Neuron (in vitro differentiated cells): ENCODE results near the gene ATP5IF1.
A peak's percentile ranks its signal among the peaks of the same experiment; 100 is the strongest.

Experiments used
- H2AFZ ChIP-seq: one replicate; pipeline ENCODE4 v1.6.1; 2013; ENCODE audit warnings: low read depth, mild to moderate bottlenecking, inconsistent platforms, low read length, moderate library complexity
- H3K27me3 ChIP-seq: one replicate; pipeline ENCODE4 v1.6.1; 2013; ENCODE audit warnings: low read length; ENCODE audit not compliant: insufficient read depth
- H3K36me3 ChIP-seq: one replicate; pipeline ENCODE4 v1.6.1; 2013; ENCODE audit warnings: low read length; ENCODE audit not compliant: insufficient read depth
- H3K4me1 ChIP-seq: one replicate; pipeline ENCODE4 v1.6.1; 2013; ENCODE audit warnings: low read length; ENCODE audit not compliant: insufficient read depth
- H3K4me3 ChIP-seq: 2 replicates; pipeline ENCODE4 v1.5.1; 2013; ENCODE audit warnings: mild to moderate bottlenecking, low read length, moderate library complexity
- H3K9me3 ChIP-seq: one replicate; pipeline ENCODE4 v1.6.1; 2013; ENCODE audit warnings: low read length

Gene ATP5IF1

DNA sequence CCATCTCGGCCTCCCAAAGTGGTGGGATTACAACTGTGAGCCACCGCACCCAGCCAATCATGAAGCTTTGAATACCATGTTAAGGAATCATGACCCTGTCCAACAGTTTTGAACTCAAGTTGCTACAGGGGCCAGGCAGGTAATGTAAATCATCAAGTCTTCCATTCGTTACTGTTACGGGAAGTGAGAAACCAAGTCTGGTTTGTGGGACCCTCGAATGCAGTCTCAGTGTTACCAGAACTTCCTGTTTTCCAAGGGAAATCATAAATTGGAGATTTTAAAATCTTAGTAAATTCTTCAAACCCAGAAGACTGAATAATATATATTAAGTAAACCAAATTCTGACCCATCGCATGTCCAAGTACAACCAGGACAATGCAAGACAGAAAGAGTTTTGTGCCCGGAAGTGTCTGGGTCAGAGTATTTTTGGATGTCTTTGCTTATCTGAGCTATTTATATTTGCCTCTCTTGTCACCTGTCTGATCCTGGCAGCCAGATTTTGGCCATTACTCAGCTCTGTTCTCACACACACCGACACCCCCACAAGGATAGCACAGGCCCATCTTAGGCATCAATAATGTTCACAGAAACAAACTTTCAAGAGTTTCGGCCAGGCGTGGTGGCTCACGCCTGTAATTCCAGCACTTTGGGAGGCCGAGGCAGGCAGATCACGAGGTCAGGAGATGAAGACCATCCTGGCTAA is 8.8 kb downstream of the ATP5IF1 start:
- H3K36me3 ChIP-seq: no peaks in the 10 kb centered on the region
- H3K27me3 ChIP-seq: no peaks in the 10 kb centered on the region
- no peaks in the 10 kb centered on the region for H3K9me3 ChIP-seq
- no peak overlapping the region for H3K4me3 ChIP-seq
- H3K4me1 ChIP-seq: peaks cover 21% of the 10 kb centered on the region
- H2AFZ ChIP-seq: no peak overlapping the region

DNA sequence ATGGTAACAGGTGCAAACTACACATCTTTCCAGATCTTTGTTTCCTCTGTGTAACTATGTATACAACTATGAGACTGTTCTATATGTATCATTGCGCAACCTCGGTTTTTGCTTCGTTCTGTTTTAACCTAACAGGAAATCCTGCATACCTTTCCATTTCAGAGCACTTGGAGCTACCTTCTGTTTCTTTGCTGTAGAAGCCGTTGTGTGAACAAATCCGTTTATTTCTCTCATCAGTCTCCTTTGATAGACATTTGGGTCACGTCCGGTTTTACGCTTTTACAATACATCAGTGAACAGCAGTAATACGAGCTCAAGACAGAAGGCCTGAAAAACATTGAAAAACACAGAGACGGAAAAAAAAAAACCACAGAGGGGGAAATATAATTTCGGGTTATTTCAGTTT is 10.5 kb downstream of the ATP5IF1 start:
- peaks cover 21% of the 10 kb centered on the region for H3K4me1 ChIP-seq
- no peaks in the 10 kb centered on the region for H3K9me3 ChIP-seq
- no peak overlapping the region for H2AFZ ChIP-seq
- no peaks in the 10 kb centered on the region for H3K36me3 ChIP-seq
- H3K4me3 ChIP-seq: peak overlapping the region; percentile 58
- H3K27me3 ChIP-seq: no peaks in the 10 kb centered on the region

DNA sequence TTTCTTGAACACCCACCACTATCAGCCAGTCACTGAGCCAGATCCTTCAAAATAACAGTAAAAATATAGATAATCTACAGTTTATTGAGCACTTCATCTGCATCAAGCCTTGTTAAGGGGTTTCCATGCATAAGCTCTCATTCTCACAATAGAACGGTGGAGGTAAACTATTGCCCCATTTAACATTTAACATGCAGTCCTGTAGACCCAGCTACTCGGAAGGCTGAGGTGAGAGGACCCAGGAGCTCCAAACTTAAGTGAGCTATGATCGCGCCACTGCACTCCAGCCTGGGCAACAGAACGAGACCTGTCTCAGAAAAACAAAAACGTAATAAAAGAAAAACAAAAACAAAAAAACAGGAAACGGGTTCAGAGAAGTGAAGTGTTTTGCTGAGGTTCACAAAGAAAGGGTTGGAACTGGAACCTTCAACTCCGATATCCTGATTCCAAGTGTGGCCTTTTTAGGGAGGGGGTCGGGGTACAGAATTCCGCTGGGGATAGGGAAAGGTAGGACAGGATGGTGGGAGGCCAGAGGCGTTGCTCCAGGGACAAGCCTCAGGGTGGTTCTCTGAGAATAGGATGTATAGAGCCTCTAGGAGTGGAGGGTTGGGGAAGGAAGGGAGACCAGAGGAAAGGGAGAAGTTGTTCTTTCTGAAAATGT is 11.8 kb downstream of the ATP5IF1 start:
- H3K36me3 ChIP-seq: no peaks in the 10 kb centered on the region
- peak overlapping the region; percentile 25 for H3K4me3 ChIP-seq
- no peaks in the 10 kb centered on the region for H3K9me3 ChIP-seq
- H3K4me1 ChIP-seq: peaks cover 21% of the 10 kb centered on the region
- peak overlapping the region; percentile 10 for H2AFZ ChIP-seq
- no peaks in the 10 kb centered on the region for H3K27me3 ChIP-seq

DNA sequence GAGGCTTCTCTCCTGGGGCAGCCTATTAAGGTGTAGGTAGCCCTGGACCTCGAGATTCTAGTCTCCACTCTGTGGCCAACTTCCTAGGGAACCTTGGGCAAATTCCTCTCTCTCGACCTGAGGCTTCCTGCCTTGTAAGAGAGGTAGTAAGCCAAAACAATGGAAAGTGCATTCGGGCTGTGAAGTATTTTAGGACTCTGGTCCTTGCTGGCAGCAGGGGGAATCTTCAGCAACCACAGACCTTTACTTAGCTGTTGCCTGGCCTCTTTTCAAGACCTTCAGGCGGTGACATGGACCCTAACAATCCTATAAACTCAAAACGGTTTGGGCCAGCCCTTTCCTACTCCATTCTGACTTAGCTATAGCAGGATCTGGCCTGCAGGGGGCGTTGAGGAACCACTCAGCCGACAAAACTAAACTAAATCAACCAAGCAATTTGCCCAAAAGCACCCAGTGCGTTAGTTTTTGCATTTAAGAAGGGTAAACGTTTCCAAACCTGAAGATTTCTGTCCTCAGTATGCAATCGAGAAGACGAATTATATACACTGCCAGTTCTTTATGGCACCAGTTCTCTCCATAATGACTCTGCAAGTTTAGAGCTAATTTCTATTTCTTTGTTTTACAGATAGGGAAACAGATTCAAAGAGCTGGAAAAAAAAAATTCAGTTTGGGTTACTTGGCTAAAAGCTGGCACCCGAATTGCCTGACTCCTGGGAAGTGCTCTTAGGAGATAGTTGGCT is 12.5 kb downstream of the ATP5IF1 start:
- no peaks in the 10 kb centered on the region for H3K27me3 ChIP-seq
- peak overlapping the region; percentile 10 for H2AFZ ChIP-seq
- H3K4me3 ChIP-seq: peak overlapping the region; percentile 3
- H3K9me3 ChIP-seq: no peaks in the 10 kb centered on the region
- no peaks in the 10 kb centered on the region for H3K36me3 ChIP-seq
- H3K4me1 ChIP-seq: peaks cover 21% of the 10 kb centered on the region

DNA sequence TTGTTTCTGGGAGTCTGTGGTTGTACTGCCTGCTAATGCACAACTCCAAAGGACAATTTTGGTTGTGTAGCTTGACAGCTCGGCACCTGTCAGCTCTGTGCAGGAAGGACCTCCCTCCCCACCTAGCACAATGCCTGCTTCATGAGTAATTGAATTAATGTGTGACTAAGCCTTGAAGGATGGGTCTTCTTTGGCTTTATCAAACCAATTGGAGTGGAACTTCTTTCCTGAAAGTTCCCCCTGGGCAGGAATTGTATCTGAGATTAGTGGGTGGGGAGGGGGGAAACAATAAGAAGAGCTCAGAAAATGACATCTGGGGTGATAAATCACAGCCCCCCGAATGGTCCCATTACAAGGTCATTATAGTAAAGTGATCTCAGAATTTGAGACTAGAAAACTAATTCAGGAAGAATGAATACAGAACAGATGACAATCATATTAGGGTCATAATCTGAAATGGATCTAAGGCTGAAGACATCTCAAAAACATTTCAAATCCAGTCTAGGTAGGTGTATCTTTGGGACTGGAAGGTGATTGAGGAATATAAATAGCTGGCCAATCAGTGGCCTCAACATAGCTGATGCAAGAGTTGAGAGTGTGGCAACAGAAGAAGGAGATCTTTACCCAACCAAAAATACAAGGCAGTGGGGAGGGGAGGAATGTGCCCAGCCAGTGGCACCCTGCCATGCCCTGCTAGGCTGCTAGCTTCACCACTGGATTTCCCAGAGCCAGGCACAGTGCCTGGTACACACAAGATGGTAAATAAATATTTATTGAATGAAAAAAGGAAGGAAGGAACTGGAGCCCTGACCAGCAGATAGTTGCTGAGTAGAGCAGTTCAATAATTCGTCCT is 13.3 kb downstream of the ATP5IF1 start:
- H2AFZ ChIP-seq: peak overlapping the region; percentile 10
- no peaks in the 10 kb centered on the region for H3K36me3 ChIP-seq
- H3K27me3 ChIP-seq: no peaks in the 10 kb centered on the region
- H3K4me3 ChIP-seq: peak overlapping the region; percentile 3
- peaks cover 21% of the 10 kb centered on the region for H3K4me1 ChIP-seq
- H3K9me3 ChIP-seq: no peaks in the 10 kb centered on the region

DNA sequence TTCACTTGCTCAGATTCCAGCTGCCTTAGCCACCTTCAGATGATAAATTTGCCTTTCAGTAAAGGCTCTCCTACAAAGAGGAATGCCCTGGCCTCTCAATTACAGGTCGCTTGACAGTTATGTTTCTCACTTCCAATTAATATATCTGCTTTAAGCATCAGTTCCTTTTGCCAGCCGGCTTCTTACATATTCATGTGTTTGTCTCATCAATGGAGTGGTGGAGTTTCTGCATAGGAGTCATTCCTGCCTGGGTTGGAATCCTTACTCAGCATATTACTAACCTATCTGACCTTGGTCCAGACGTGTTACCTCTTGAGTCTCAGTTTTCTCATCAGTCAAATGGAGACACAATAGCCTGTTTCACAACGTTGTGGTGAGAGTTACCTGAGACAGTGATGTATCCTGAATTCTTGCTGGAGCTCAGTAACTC is 14.0 kb downstream of the ATP5IF1 start:
- H3K27me3 ChIP-seq: no peaks in the 10 kb centered on the region
- no peak overlapping the region for H2AFZ ChIP-seq
- H3K36me3 ChIP-seq: no peaks in the 10 kb centered on the region
- H3K4me3 ChIP-seq: no peak overlapping the region
- H3K9me3 ChIP-seq: no peaks in the 10 kb centered on the region
- H3K4me1 ChIP-seq: peaks cover 21% of the 10 kb centered on the region

DNA sequence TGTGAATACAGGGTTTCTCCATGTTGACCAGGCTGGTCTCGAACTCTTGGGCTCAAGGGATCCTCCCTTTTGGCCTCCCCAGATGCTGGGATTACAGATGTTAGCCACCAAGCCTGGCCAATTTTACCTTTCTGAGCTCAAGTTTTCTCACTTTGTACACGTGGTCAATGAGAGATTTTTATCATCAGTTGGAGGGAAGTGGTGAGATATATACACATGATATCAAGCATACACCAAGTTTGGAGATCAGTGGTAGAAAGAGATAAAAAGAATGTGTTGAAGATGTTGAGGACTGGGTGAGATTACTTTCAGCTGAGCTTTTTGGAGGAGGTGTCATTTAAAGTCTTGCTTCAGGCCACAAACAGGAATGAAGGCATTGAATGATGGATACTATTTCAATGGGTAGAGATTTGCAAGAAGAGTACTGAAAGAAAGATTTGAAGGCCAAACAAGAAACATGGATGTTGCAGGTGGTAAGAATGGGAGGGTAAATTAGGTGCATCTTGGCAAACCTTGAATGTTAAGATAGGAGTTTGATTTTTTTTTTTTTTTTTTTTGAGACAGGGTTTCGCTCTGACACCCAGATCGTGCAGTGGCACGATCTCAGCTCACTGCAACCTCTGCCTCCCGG is 20.4 kb downstream of the ATP5IF1 start:
- Histone ChIP-seq H2AFZ (no peak overlapping the region), H3K9me3 (no peaks in the 10 kb centered on the region)

DNA sequence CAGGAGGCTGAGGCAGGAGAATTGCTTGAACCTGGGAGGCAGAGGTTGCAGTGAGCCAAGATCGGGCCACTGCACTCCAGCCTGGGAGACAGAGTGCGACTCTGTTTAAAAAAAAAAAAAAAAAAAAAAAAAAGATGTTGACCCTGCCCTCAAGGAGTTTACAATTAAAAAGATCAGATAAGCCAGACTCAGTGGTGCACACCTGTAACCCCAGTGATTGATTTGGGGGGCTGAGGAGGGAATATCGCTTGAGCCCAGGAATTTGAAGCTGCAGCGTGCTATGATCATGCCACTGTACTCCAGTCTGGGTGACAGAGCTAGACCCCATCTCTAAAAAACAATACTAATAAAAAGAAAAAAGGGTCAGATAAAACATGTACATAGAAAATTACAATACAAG is 21.8 kb downstream of the ATP5IF1 start:
- H3K9me3 ChIP-seq: no peaks in the 10 kb centered on the region
- H2AFZ ChIP-seq: no peak overlapping the region
- H3K36me3 ChIP-seq: peaks cover 2% of the 10 kb centered on the region
- no peak overlapping the region for H3K4me3 ChIP-seq
- H3K27me3 ChIP-seq: no peaks in the 10 kb centered on the region
- peaks cover 13% of the 10 kb centered on the region for H3K4me1 ChIP-seq

More for the DNA sequence above, 20.4 kb downstream of the ATP5IF1 start:
- H3K4me1 ChIP-seq: peaks cover 10% of the 10 kb centered on the region
- H3K4me3 ChIP-seq: no peak overlapping the region
- no peaks in the 10 kb centered on the region for H3K36me3 ChIP-seq
- H3K27me3 ChIP-seq: no peaks in the 10 kb centered on the region

DNA sequence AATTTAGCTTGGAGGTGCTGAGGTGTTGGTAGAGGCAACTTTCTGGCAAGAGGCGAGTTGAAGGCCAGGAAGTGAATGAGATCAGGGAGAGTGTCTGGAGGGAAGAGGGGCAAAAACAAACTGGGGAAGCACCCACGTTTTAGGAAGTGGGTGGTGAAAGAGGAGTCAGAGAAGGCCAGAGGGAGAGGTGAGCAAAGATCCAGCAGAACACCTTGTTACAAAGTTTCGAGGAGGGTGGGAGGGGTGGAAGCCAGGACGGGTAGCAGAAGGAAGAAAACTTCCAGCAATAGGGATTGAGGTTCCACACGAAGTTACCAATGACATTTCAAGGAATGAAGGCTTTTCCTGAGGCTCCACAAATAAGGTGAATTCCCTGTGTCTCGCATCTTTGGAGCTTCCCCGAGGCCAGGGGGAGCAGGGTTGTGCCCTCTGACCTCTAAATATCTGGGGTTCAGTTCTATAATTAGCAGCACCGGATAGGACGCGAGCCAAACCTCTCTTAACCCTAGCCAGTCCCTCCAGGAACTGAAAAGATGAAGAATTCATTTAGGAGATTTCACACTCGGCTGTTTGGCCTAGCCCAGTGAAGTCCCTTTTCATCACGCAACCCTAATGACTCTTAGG is 22.8 kb downstream of the ATP5IF1 start:
- Histone ChIP-seq H3K9me3 (no peaks in the 10 kb centered on the region), H3K27me3 (no peaks in the 10 kb centered on the region), H2AFZ (no peak overlapping the region), H3K4me1 (peaks cover 13% of the 10 kb centered on the region), H3K36me3 (peaks cover 2% of the 10 kb centered on the region), H3K4me3 (peak overlapping the region; percentile 64)

DNA sequence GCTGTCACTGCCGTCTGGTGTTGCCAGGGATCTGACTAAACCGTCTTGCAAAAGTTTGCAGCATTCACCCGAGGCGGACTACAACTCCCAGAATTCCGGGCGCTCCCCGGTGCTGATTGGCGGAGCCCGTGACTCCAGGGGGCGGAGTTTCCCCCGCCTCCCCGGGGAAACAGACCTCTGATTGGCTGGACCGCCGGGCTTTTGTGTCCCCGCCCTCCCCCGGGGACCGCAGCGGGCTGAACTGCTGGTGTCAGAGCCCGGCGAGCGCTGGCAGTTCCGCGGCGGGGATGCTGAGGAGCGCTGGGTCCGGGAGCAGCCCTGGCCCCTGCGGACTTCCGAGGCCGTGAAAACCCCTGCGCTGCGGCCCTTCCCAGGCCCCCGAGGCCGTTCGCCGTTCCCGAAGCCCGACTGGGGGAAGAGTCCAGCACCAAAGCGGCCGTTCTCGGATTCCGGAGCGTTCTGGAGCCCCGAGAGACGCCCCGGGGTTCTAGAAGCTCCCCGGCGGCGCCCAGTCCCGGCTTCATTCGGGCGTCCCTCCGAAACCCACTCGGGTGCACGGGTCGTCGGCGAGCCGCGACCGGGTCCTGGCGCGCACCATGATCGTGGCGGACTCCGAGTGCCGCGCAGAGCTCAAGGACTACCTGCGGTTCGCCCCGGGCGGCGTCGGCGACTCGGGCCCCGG is 23.5 kb downstream of the ATP5IF1 start, which contains the start of gene SESN2:
Gene SESN2, plus strand, starts transcription at position 267 of the 682 bp plus-strand sequence. Its CDS starts 330 bp downstream, at position 597.
- Histone ChIP-seq H3K36me3 (peaks cover 2% of the 10 kb centered on the region), H3K9me3 (no peaks in the 10 kb centered on the region), H3K4me3 (peak within 1 kb of the TSS; percentile 64), H2AFZ (peak within 1 kb of the TSS; percentile 66), H3K4me1 (peaks cover 13% of the 10 kb centered on the region), H3K27me3 (no peaks in the 10 kb centered on the region)

DNA sequence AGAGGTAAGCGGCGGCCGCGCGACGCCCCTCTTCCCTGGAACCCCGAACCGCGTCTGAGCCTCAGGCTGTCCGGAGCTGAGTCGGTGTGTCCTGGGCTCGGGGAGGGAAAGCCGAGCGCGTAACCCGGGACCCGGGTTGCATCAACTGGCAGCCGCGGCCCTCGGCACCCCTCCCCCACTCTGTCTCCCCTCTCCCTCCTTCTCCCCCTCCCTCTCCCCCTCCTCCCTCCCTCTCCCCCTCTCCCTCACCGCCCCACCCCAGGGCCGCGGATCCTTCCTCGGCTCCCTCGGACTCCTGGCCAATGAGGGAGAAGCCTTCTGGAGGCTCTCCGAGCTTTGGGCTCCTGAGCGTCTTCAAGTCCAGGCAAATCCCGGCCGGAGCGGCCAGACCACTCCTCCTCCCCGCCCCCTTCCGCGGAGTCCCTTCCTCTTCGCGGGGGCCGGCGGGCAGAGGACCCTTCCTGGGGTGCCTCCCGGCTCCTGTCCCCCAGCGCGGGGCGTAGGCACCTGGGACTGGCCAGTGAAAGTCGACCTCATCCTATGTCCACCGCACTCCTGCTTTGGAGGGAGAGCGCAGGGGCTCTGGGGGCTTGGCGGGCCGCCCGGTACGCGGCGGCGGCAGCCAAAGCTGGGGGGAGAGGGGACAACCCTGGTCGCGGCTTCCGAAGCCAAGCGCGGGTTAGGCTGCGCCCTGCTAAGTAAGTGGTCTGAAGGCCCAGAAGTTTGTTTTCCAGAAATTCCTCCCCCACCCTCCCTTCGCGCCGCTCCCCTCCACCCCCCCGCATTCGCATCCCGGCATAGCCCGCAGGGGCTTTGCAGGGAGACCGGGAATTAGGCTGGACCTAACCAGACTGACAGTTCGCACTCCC is 24.2 kb downstream of the ATP5IF1 start:
- Histone ChIP-seq H3K9me3 (no peaks in the 10 kb centered on the region), H2AFZ (peak overlapping the region; percentile 66)

More for the DNA sequence above, 24.2 kb downstream of the ATP5IF1 start:
- peaks cover 13% of the 10 kb centered on the region for H3K4me1 ChIP-seq
- peak overlapping the region; percentile 64 for H3K4me3 ChIP-seq
- H3K27me3 ChIP-seq: no peaks in the 10 kb centered on the region
- peaks cover 2% of the 10 kb centered on the region for H3K36me3 ChIP-seq
